ENCODE results near the gene CFAP73. TPM values are rescaled to one million over a fixed set of nuclear protein-coding genes. Genes with fewer than 3 reads are reported as not detected.

The CFAP73 gene
- total RNA-seq, 1 donor from 2014 or later, result not detected

GRCh38 chr12:113142173-113142885, 7.2 kb upstream of the CFAP73 start:
- no peak for TF ChIP-seq CTCF (IDR thresholded peaks at IDR 0.05; ENCODE audit: insufficient read depth, low read length, severe bottlenecking)
- DNase-seq (ENCODE audit: low read depth) (no peak), FAIRE-seq (no peak)
- Histone ChIP-seq H3K27me3 (ENCODE audit: control insufficient read depth, insufficient read depth, low read length) (no peaks in the 10 kb centered on the region), H3K4me3 (ENCODE audit: low read depth, low read length) (no peak overlapping the region), H3K36me3 (ENCODE audit: control insufficient read depth, insufficient read depth, low read length) (no peaks in the 10 kb centered on the region)

GRCh38 chr12:113142886-113143332, 6.6 kb upstream of the CFAP73 start:
- no peak for FAIRE-seq
- Histone ChIP-seq H3K27me3 (ENCODE audit: control insufficient read depth, insufficient read depth, low read length) (no peaks in the 10 kb centered on the region), H3K36me3 (ENCODE audit: control insufficient read depth, insufficient read depth, low read length) (no peaks in the 10 kb centered on the region), H3K4me3 (ENCODE audit: low read depth, low read length) (no peak overlapping the region)
- TF ChIP-seq CTCF (IDR thresholded peaks at IDR 0.05; ENCODE audit: insufficient read depth, low read length, severe bottlenecking), result no peak
- no peak for DNase-seq (ENCODE audit: low read depth)

- Histone ChIP-seq H3K4me3 (ENCODE audit: low read depth, low read length) (no peak overlapping the region), H3K27me3 (ENCODE audit: control insufficient read depth, insufficient read depth, low read length) (no peaks in the 10 kb centered on the region), H3K36me3 (ENCODE audit: control insufficient read depth, insufficient read depth, low read length) (no peaks in the 10 kb centered on the region)
- no peak for FAIRE-seq
- TF ChIP-seq CTCF (IDR thresholded peaks at IDR 0.05; ENCODE audit: insufficient read depth, low read length, severe bottlenecking), result no peak
- DNase-seq (ENCODE audit: low read depth), result no peak
Observed at GRCh38 chr12:113143959-113144358, 5.6 kb upstream of the CFAP73 start.

- Histone ChIP-seq H3K36me3 (ENCODE audit: control insufficient read depth, insufficient read depth, low read length) (no peaks in the 10 kb centered on the region), H3K4me3 (ENCODE audit: low read depth, low read length) (no peak overlapping the region), H3K27me3 (ENCODE audit: control insufficient read depth, insufficient read depth, low read length) (no peaks in the 10 kb centered on the region)
- no peak for TF ChIP-seq CTCF (IDR thresholded peaks at IDR 0.05; ENCODE audit: insufficient read depth, low read length, severe bottlenecking)
- DNase-seq (ENCODE audit: low read depth) (no peak), FAIRE-seq (no peak)
Observed at GRCh38 chr12:113144806-113145205, 4.7 kb upstream of the CFAP73 start.

- H3K4me3 ChIP-seq (ENCODE audit: low read depth, low read length), result no peak overlapping the region
- peaks cover 3% of the 10 kb centered on the region for H3K27me3 ChIP-seq (ENCODE audit: control insufficient read depth, insufficient read depth, low read length)
- DNase-seq (ENCODE audit: low read depth) (peak; percentile 13), FAIRE-seq (no peak)
- TF ChIP-seq CTCF (IDR thresholded peaks at IDR 0.05; ENCODE audit: insufficient read depth, low read length, severe bottlenecking), result no peak
- H3K36me3 ChIP-seq (ENCODE audit: control insufficient read depth, insufficient read depth, low read length), result no peaks in the 10 kb centered on the region
Observed at GRCh38 chr12:113145720-113146551, 3.6 kb upstream of the CFAP73 start.

Data from bronchial epithelial cell (primary cell).